BJ (cell line): Measurements from ENCODE around the gene IRAK1BP1. TPM values are rescaled to one million over a fixed set of nuclear protein-coding genes. Genes with fewer than 3 reads are reported as not detected.
A peak's percentile ranks its signal among the peaks of the same experiment; 100 is the strongest.

ENCODE experiments used
- CTCF ChIA-PET: fragments of 350-600 bp; formaldehyde crosslinking; extraction: SDS; loops from one replicate; lab custom pipeline; 2021; ENCODE audit warnings: antibody characterized with exemption, inconsistent platforms; lab: Yijun Ruan, JAX
- POLR2A ChIA-PET: fragments of 300-600 bp; sonication (Branson Sonifier 250); formaldehyde crosslinking; extraction: SDS; loops from one replicate; lab custom pipeline; 2021; ENCODE audit warnings: antibody characterized with exemption; lab: Charles Lee
- DNase-seq: peaks from one replicate; pipeline ENCODE4 v3.0.0-alpha.2; 2011; ENCODE audit warnings: low read depth
- H3K27me3 ChIP-seq: 2 replicates; pipeline ENCODE4 v1.6.0; 2011; ENCODE audit warnings: low read length; ENCODE audit not compliant: control insufficient read depth, insufficient read depth
- H3K36me3 ChIP-seq: 2 replicates; pipeline ENCODE4 v1.5.1; 2011; ENCODE audit warnings: low read length; ENCODE audit not compliant: control insufficient read depth, insufficient read depth
- H3K4me3 ChIP-seq: 2 replicates; pipeline ENCODE4 v1.5.1; 2011; ENCODE audit warnings: low read depth, mild to moderate bottlenecking, control low read depth, low read length
- CTCF ChIP-seq: IDR thresholded peaks from 2 replicates; pipeline ENCODE4 v1.5.1; 2011; ENCODE audit warnings: low read depth, mild to moderate bottlenecking, control low read depth, inconsistent platforms, low read length, moderate library complexity; ENCODE audit not compliant: insufficient read depth
- polyA plus RNA-seq: library from polyadenylated mRNA; depleted of rRNA; stranded (reverse); fragments of >200 nt; gene quantifications from 2 replicates; pipeline ENCODE4 v1.2.3, GENCODE V29; 2011

IRAK1BP1 gene
- polyA plus RNA-seq, 1 experiment, result 1.4 TPM

- DNase-seq, result no peak
- no peak overlapping the region for H3K4me3 ChIP-seq
- TF ChIP-seq CTCF, result no peak
- ChIA-PET CTCF (interaction anchor here (0.9 kb wide), 1 partner anchor 29 kb away, joined by 3 read pairs; no protein-coding TSS in a partner anchor), POLR2A (no interaction called here)
- no peaks in the 10 kb centered on the region for H3K36me3 ChIP-seq
- H3K27me3 ChIP-seq, result no peaks in the 10 kb centered on the region
Observed at GRCh38 chr6:78861509-78861908, 5.8 kb upstream of the IRAK1BP1 start.

DNA sequence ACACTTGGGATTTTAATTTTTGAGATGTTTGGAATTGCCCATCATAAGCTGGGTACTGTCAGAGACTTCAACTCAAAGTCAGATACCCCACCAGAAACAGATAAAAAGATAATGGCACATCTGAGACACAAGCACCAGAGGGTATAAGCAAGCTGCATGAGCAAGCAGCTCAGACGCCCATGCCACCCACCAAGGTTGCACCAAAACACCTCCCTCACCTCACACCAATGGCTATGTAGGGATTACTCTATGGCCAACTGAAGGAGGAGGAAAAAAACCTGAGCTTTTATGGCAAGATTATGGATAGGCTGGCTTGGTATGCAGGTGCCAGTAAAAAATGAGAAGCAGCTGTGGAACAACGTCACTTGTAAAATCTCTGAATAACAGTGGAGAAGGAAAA, 3.8 kb upstream of the IRAK1BP1 start:
- H3K4me3 ChIP-seq, result no peak overlapping the region
- TF ChIP-seq CTCF, result no peak
- ChIA-PET POLR2A (no interaction called here), CTCF (no interaction called here)
- no peaks in the 10 kb centered on the region for H3K36me3 ChIP-seq
- no peak for DNase-seq
- no peaks in the 10 kb centered on the region for H3K27me3 ChIP-seq

DNA sequence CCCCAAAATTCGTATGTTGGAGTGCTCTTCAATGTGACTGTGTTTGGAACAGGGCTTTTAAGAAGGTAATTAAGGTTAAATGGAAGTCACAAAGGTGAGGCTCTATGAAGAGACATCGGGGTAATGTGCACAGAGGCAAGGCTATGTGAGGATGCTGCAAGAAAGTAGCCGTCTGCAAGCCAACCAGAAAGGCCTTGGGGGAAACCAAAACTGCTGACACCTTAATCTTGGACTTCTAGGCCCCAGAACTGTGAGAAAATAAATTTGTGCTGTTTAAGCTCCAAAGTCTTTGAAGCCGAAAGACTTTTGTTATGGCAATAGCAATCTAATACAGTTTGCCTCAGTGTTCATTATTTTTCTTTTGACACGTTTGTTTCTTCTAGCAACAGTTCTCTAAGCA, 2.4 kb upstream of the IRAK1BP1 start:
- Histone ChIP-seq H3K36me3 (no peaks in the 10 kb centered on the region), H3K4me3 (no peak overlapping the region), H3K27me3 (no peaks in the 10 kb centered on the region)
- ChIA-PET CTCF (interaction anchor here (0.6 to 1.1 kb wide), 2 partner anchors 15 to 232 kb away, joined by 3 to 6 read pairs; no protein-coding TSS in a partner anchor), POLR2A (no interaction called here)
- TF ChIP-seq CTCF, result no peak
- no peak for DNase-seq

DNA sequence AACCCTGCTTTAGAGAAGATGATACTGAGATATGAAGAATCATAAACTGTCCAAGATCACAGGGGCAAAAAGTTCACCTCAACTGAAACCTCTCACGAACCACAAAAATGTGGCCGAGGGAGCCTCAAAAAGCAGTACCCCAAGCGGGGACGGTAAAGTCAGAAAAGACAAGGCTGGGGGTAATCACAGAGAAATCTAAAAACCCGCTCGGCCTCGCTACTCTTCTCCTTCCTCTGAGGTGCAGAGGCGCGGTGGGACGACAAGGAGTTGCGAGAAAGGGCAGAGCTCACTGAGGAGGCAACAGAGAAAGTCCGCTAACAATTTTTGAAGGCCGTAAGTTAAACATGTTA, 356 bp upstream of the IRAK1BP1 start:
- POLR2A ChIA-PET, result no interaction called here
- Histone ChIP-seq H3K36me3 (no peaks in the 10 kb centered on the region), H3K4me3 (peak overlapping the region; percentile 62), H3K27me3 (no peaks in the 10 kb centered on the region)
- no peak for DNase-seq
- no peak for TF ChIP-seq CTCF
- CTCF ChIA-PET, result no interaction called here

- no peak for TF ChIP-seq CTCF
- no peak for DNase-seq
- POLR2A ChIA-PET, result no interaction called here
- no peaks in the 10 kb centered on the region for H3K36me3 ChIP-seq
- peak overlapping the region; percentile 62 for H3K4me3 ChIP-seq
- H3K27me3 ChIP-seq, result no peaks in the 10 kb centered on the region
- CTCF ChIA-PET, result no interaction called here
Observed at GRCh38 chr6:78868116-78868515, 765 bp downstream of the IRAK1BP1 start.
